Activated T-cell treated with anti-CD3 and anti-CD28 coated beads for 4 hours (primary cell): ENCODE data around the gene TUBA1C.
"Not testable (repeated sequence)": the region's sequence is repeated elsewhere in the genome, so short reads cannot be mapped to it uniquely, and the experiment has no call there.

Source experiments
- DNase-seq: peaks from one replicate; pipeline ENCODE4 v3.0.0-alpha.2; 2020

The TUBA1C gene

GRCh38 chr12:49255857-49256637, 8.8 kb upstream of the TUBA1C start:
- DNase-seq, result no peak

GRCh38 chr12:49257508-49258184, 7.2 kb upstream of the TUBA1C start:
- DNase-seq, result not testable (repeated sequence)

- DNase-seq, result no peak
Measured at GRCh38 chr12:49259452-49259851, 5.4 kb upstream of the TUBA1C start.

GRCh38 chr12:49260166-49260565, 4.7 kb upstream of the TUBA1C start:
- DNase-seq, result no peak

- DNase-seq, result no peak
Measured at GRCh38 chr12:49260571-49261363, 4.1 kb upstream of the TUBA1C start.

- no peak for DNase-seq
Measured at GRCh38 chr12:49261721-49262120, 3.2 kb upstream of the TUBA1C start.

- no peak for DNase-seq
Measured at GRCh38 chr12:49263400-49263763, 1.5 kb upstream of the TUBA1C start.

GRCh38 chr12:49264466-49264872, 413 bp upstream of the TUBA1C start:
- peak; percentile 23 for DNase-seq

- not testable (repeated sequence) for DNase-seq
Measured at GRCh38 chr12:49269191-49269590, 4.3 kb downstream of the TUBA1C start.

GRCh38 chr12:49272790-49273725, 8.2 kb downstream of the TUBA1C start:
- no peak for DNase-seq

- DNase-seq, result no peak
Measured at GRCh38 chr12:49273726-49274395, 9.0 kb downstream of the TUBA1C start.

- no peak for DNase-seq
Measured at GRCh38 chr12:49274396-49275069, 9.7 kb downstream of the TUBA1C start.

GRCh38 chr12:49276304-49277290, 11.7 kb downstream of the TUBA1C start:
- no peak for DNase-seq

GRCh38 chr12:49277466-49277865, 12.6 kb downstream of the TUBA1C start:
- DNase-seq, result no peak

- DNase-seq, result no peak
Measured at GRCh38 chr12:49279706-49280159, 14.9 kb downstream of the TUBA1C start.

GRCh38 chr12:49280545-49280944, 15.7 kb downstream of the TUBA1C start:
- DNase-seq, result not testable (repeated sequence)

- DNase-seq, result no peak
Measured at GRCh38 chr12:49282302-49282701, 17.4 kb downstream of the TUBA1C start.

GRCh38 chr12:49282740-49283375, 18.0 kb downstream of the TUBA1C start:
- DNase-seq, result not testable (repeated sequence)
